GM23338 (cell line): Measurements from ENCODE around the gene GNAT3. TPM values are rescaled to one million over a fixed set of nuclear protein-coding genes. Genes with fewer than 3 reads are reported as not detected.

Experiments used
- ATAC-seq: fragments of 200-7000 bp; cut with Tn5 transposase; 3 replicates; pipeline ENCODE4 v1.9.1; 2020
- DNase-seq: peaks from one replicate; pipeline ENCODE4 v3.0.0-alpha.2; 2015; ENCODE audit warnings: low spot score
- H2AFZ ChIP-seq: fragments of 200-600 bp; sonication (generic); 2 replicates; pipeline ENCODE4 v1.8.0; 2016; ENCODE audit warnings: antibody characterized with exemption, mild to moderate bottlenecking, moderate library complexity
- H3F3A ChIP-seq: fragments of 200-600 bp; sonication (generic); replicated peaks from 2 replicates; pipeline ENCODE4 v1.8.0; 2017; ENCODE audit warnings: antibody characterized with exemption, mixed run types, low read depth
- H3K27ac ChIP-seq: fragments of 200-600 bp; sonication (generic); 2 replicates; pipeline ENCODE4 v1.6.1; 2016; ENCODE audit warnings: low read depth
- H3K27me3 ChIP-seq: fragments of 200-600 bp; sonication (generic); 2 replicates; pipeline ENCODE4 v1.8.0; 2016; ENCODE audit warnings: mild to moderate bottlenecking, mixed run types, moderate library complexity; ENCODE audit not compliant: insufficient read depth
- H3K36me3 ChIP-seq: fragments of 200-600 bp; sonication (generic); 2 replicates; pipeline ENCODE4 v1.8.0; 2016; ENCODE audit warnings: mild to moderate bottlenecking; ENCODE audit not compliant: insufficient read depth
- H3K4me1 ChIP-seq: fragments of 200-600 bp; sonication (generic); 2 replicates; pipeline ENCODE4 v1.8.0; 2016; ENCODE audit warnings: mild to moderate bottlenecking, moderate library complexity; ENCODE audit not compliant: insufficient read depth
- H3K4me2 ChIP-seq: fragments of 200-600 bp; sonication (generic); 2 replicates; pipeline ENCODE4 v1.7.1; 2017; ENCODE audit warnings: mixed run types
- H3K4me3 ChIP-seq: fragments of 200-600 bp; sonication (generic); 2 replicates; pipeline ENCODE4 v1.6.1; 2016; ENCODE audit warnings: mixed run types
- H3K79me2 ChIP-seq: fragments of 200-600 bp; sonication (generic); replicated peaks from 2 replicates; pipeline ENCODE4 v1.8.0; 2017; ENCODE audit warnings: mild to moderate bottlenecking; ENCODE audit not compliant: insufficient read depth
- H3K9me2 ChIP-seq: fragments of 200-600 bp; sonication (generic); 2 replicates; pipeline ENCODE4 v1.8.0; 2017; ENCODE audit not compliant: insufficient read depth
- H4K20me1 ChIP-seq: fragments of 200-600 bp; sonication (generic); replicated peaks from 2 replicates; pipeline ENCODE4 v1.8.0; 2017; ENCODE audit warnings: mild to moderate bottlenecking; ENCODE audit not compliant: insufficient read depth
- H3K27ac Mint-ChIP-seq: 2 replicates; pipeline ENCODE4 v1.8.0; 2020; ENCODE audit warnings: inconsistent platforms, mild to moderate bottlenecking, moderate library complexity, mixed read lengths
- H3K27me3 Mint-ChIP-seq: 3 replicates; pipeline ENCODE4 v1.8.0; 2022; ENCODE audit warnings: low read depth, mild to moderate bottlenecking, moderate library complexity, mixed read lengths, inconsistent platforms; ENCODE audit not compliant: insufficient read depth, poor library complexity
- H3K36me3 Mint-ChIP-seq: 3 replicates; pipeline ENCODE4 v1.8.0; 2021; ENCODE audit warnings: low read depth, mild to moderate bottlenecking, inconsistent platforms, moderate library complexity, mixed read lengths
- H3K4me1 Mint-ChIP-seq: 3 replicates; pipeline ENCODE4 v1.8.0; 2020; ENCODE audit warnings: mild to moderate bottlenecking, inconsistent platforms, mixed read lengths
- H3K4me3 Mint-ChIP-seq: 3 replicates; pipeline ENCODE4 v1.8.0; 2021; ENCODE audit warnings: moderate library complexity, mild to moderate bottlenecking, inconsistent platforms, mixed read lengths
- H3K9me3 Mint-ChIP-seq: 3 replicates; pipeline ENCODE4 v1.8.0; 2020; ENCODE audit warnings: moderate library complexity, mild to moderate bottlenecking, inconsistent platforms, mixed read lengths
- CREB1 ChIP-seq: fragments of 250-450 bp; sonication (Bioruptor Pico); IDR thresholded peaks from 2 replicates; pipeline ENCODE4 v1.5.0; 2020; ENCODE audit warnings: low read depth, mild to moderate bottlenecking, moderate library complexity
- CTCF ChIP-seq, 2 experiments: fragments of 200-600 bp in 1 of 2; sonication (generic) in 1 of 2; conservative IDR thresholded peaks; 2 replicates each; pipeline versions ENCODE4 v1.5.1 to v1.6.1; 2016 to 2017; ENCODE audit warnings: antibody characterized with exemption in 2 of 2, low read depth in 2 of 2, mild to moderate bottlenecking in 2 of 2, moderate library complexity in 1 of 2
- EZH2 ChIP-seq: fragments of 200-600 bp; sonication (generic); IDR thresholded peaks from one replicate; pipeline ENCODE4 v1.8.0; 2017; ENCODE audit warnings: antibody characterized with exemption, mild to moderate bottlenecking, low read depth; ENCODE audit not compliant: unreplicated experiment
- EZH2phosphoT487 ChIP-seq: fragments of 200-600 bp; sonication (generic); IDR thresholded peaks from one replicate; pipeline ENCODE4 v1.8.1; 2018; ENCODE audit warnings: antibody characterized with exemption; ENCODE audit not compliant: unreplicated experiment
- JUNB ChIP-seq: IDR thresholded peaks from one replicate; pipeline ENCODE4 v1.6.1; 2016; ENCODE audit warnings: antibody characterized with exemption; ENCODE audit not compliant: unreplicated experiment
- NANOG ChIP-seq: IDR thresholded peaks from 2 replicates; pipeline ENCODE4 v1.6.1; 2016; ENCODE audit warnings: antibody characterized with exemption, borderline replicate concordance
- POLR2AphosphoS5 ChIP-seq: IDR thresholded peaks from 2 replicates; pipeline ENCODE4 v1.6.1; 2016; ENCODE audit warnings: antibody characterized with exemption, low read depth
- REST ChIP-seq: IDR thresholded peaks from one replicate; pipeline ENCODE4 v1.6.1; 2018; ENCODE audit warnings: antibody characterized with exemption; ENCODE audit not compliant: unreplicated experiment
- STAT1 ChIP-seq: IDR thresholded peaks from one replicate; pipeline ENCODE4 v1.6.1; 2016; ENCODE audit warnings: antibody characterized with exemption; ENCODE audit not compliant: unreplicated experiment
- ZNF114 ChIP-seq: fragments of 250-450 bp; sonication (Bioruptor Pico); IDR thresholded peaks from 2 replicates; pipeline ENCODE4 v1.5.0; 2020; ENCODE audit warnings: mild to moderate bottlenecking, moderate library complexity
- ZNF331 ChIP-seq: fragments of 250-450 bp; sonication (Bioruptor Pico); IDR thresholded peaks from 2 replicates; pipeline ENCODE4 v1.5.0; 2020; ENCODE audit warnings: low read depth, mild to moderate bottlenecking, moderate library complexity
- ZNF462 ChIP-seq: fragments of 250-450 bp; sonication (Bioruptor Pico); IDR thresholded peaks from 2 replicates; pipeline ENCODE4 v1.5.0; 2020; ENCODE audit warnings: mild to moderate bottlenecking, moderate library complexity
- polyA plus RNA-seq: library from polyadenylated mRNA; unstranded; fragments of >200 nt; fragmentation: Nextera tagmentation; extraction: Ambion mirVana; gene quantifications from 2 replicates; pipeline ENCODE4 v1.2.1, GENCODE V29; 2016
- total RNA-seq: library from RNA; depleted of rRNA; stranded (reverse); fragments of >200 nt; shearing (Covaris generic); gene quantifications from 2 replicates; pipeline ENCODE4 v1.2.3, GENCODE V29; 2014

The GNAT3 gene
- total and polyA plus RNA-seq, 2 experiments from 2014 or later: not detected

GRCh38 chr7:80434047-80434446, 77.8 kb downstream of the GNAT3 start (continued):
- no peak for TF ChIP-seq ZNF462 (CRISPR knock-in tag)
- no peak for TF ChIP-seq POLR2AphosphoS5
- TF ChIP-seq CREB1 (CRISPR knock-in tag): no peak
- TF ChIP-seq NANOG: no peak
- no peak for TF ChIP-seq STAT1
- no peak for TF ChIP-seq ZNF331 (CRISPR knock-in tag)
- no peak for TF ChIP-seq EZH2phosphoT487

- Histone ChIP-seq H3K4me3 (no peak overlapping the region), H2AFZ (no peak overlapping the region), H3K9me2 (peaks cover 18% of the 10 kb centered on the region), H3K27me3 (no peaks in the 10 kb centered on the region), H4K20me1 (no peaks in the 10 kb centered on the region), H3K36me3 (no peaks in the 10 kb centered on the region), H3K79me2 (no peaks in the 10 kb centered on the region), H3K4me1 (no peaks in the 10 kb centered on the region), H3K27ac (no peak overlapping the region), H3F3A (no peaks in the 10 kb centered on the region), H3K4me2 (no peak overlapping the region)
- Mint-ChIP-seq H3K27ac (no peak overlapping the region), H3K36me3 (peaks cover 9% of the 10 kb centered on the region; the same call in 2 of the 3 replicates), H3K27me3 (no peaks in the 10 kb centered on the region), H3K9me3 (peaks cover 8% of the 10 kb centered on the region; the same call in 2 of the 3 replicates), H3K4me1 (peaks cover 8% of the 10 kb centered on the region; the same call in 2 of the 3 replicates), H3K4me3 (no peak overlapping the region)
- DNase-seq (no peak), ATAC-seq (no peak)
- TF ChIP-seq NANOG: no peak
- no peak for TF ChIP-seq ZNF114 (CRISPR knock-in tag)
- no peak for TF ChIP-seq POLR2AphosphoS5
- TF ChIP-seq CREB1 (CRISPR knock-in tag): no peak
- no peak for TF ChIP-seq EZH2phosphoT487
- TF ChIP-seq REST: no peak
- TF ChIP-seq JUNB: no peak
- TF ChIP-seq CTCF (conservative IDR thresholded peaks at IDR 0.05; ENCODE audit: low read depth in 2 of 2): no peak
- no peak for TF ChIP-seq EZH2
- no peak for TF ChIP-seq STAT1
- TF ChIP-seq ZNF331 (CRISPR knock-in tag): no peak
These were observed 79.7 kb downstream of the GNAT3 start for GRCh38 chr7:80432166-80432565.
